Measurements from ENCODE around the gene SURF2. TPM values are rescaled to one million over a fixed set of nuclear protein-coding genes. Genes with fewer than 3 reads are reported as not detected.

Gene SURF2
- polyA plus RNA-seq, 1 of the 3 experiments (the other 2 are of a cell fraction) = 46.8 TPM

- ChIA-PET POLR2A (no interaction called here), CTCF (interaction anchor here (0.6 to 3.0 kb wide), 8 partner anchors 10 to 87 kb away, joined by 3 to 23 read pairs (median 4); partner anchors contain the start of genes REXO4 and STKLD1)
- Histone ChIP-seq H3K4me1 (ENCODE audit: control insufficient read depth in 1 of 2, insufficient read depth in 2 of 2, low read depth in 1 of 2, low read length in 1 of 2) (no peaks in the 10 kb centered on the region), H3K9ac (no peak overlapping the region), H2AFZ (ENCODE audit: low read depth) (no peak overlapping the region), H3K27me3 (ENCODE audit: insufficient read depth) (no peaks in the 10 kb centered on the region), H3K9me3 (no peaks in the 10 kb centered on the region), H3K4me2 (no peak overlapping the region), H3F3A (replicated peaks; ENCODE audit: insufficient read depth) (peaks cover 4% of the 10 kb centered on the region), H3K4me3 (ENCODE audit: low read depth in 2 of 2, low read length in 1 of 2) (no peak overlapping the region), H3K36me3 (replicated peaks in 1 of 2; ENCODE audit: control insufficient read depth in 1 of 2, insufficient read depth in 2 of 2, low read length in 1 of 2) (peaks cover 21 to 34% of the 10 kb centered on the region in 2 experiments), H4K20me1 (ENCODE audit: insufficient read depth) (no peaks in the 10 kb centered on the region), H3K27ac (ENCODE audit: low read depth in 2 of 2, low read length in 1 of 2) (no peak overlapping the region), H3K79me2 (ENCODE audit: insufficient read depth) (no peaks in the 10 kb centered on the region), H3K9me2 (no peaks in the 10 kb centered on the region)
- peak; percentile 55 for TF ChIP-seq CTCF (IDR thresholded peaks at IDR 0.05)
- TF ChIP-seq YY1 (IDR thresholded peaks at IDR 0.05; ENCODE audit: low read depth) = no peak
- no peak for TF ChIP-seq RFX5 (IDR thresholded peaks at IDR 0.05; ENCODE audit: low read length)
- TF ChIP-seq RAD21 (IDR thresholded peaks at IDR 0.05; ENCODE audit: low read length) = peak; percentile 40
- peak; percentile 57 for DNase-seq
- WGBS (ENCODE audit: low lambda C conversion rate) = 80% methylated on average over 8 of the region's 16 CpGs
Measured at GRCh38 chr9:133403766-133404453, 47.6 kb downstream of the SURF2 start.

- POLR2A ChIA-PET = no interaction called here
- Histone ChIP-seq H3K27me3 (ENCODE audit: insufficient read depth) (no peaks in the 10 kb centered on the region), H3K9ac (no peak overlapping the region), H3K79me2 (ENCODE audit: insufficient read depth) (no peaks in the 10 kb centered on the region), H3K27ac (ENCODE audit: low read depth in 2 of 2, low read length in 1 of 2) (no peak overlapping the region), H3K4me1 (ENCODE audit: control insufficient read depth in 1 of 2, insufficient read depth in 2 of 2, low read depth in 1 of 2, low read length in 1 of 2) (no peaks in the 10 kb centered on the region), H3K36me3 (replicated peaks in 1 of 2; ENCODE audit: control insufficient read depth in 1 of 2, insufficient read depth in 2 of 2, low read length in 1 of 2) (peaks cover 21 to 34% of the 10 kb centered on the region in 2 experiments), H3K9me2 (no peaks in the 10 kb centered on the region), H3K4me2 (no peak overlapping the region), H3F3A (replicated peaks; ENCODE audit: insufficient read depth) (peaks cover 4% of the 10 kb centered on the region), H2AFZ (ENCODE audit: low read depth) (no peak overlapping the region), H3K4me3 (ENCODE audit: low read depth in 2 of 2, low read length in 1 of 2) (no peak overlapping the region), H4K20me1 (ENCODE audit: insufficient read depth) (no peaks in the 10 kb centered on the region), H3K9me3 (no peaks in the 10 kb centered on the region)
- CTCF ChIA-PET = interaction anchor here (1.8 to 3.0 kb wide), 4 partner anchors 9 to 81 kb away, joined by 4 to 23 read pairs (median 10); partner anchors contain the start of genes REXO4 and STKLD1
- DNase-seq = no peak
- TF ChIP-seq FOXM1 (IDR thresholded peaks at IDR 0.05; ENCODE audit: low read depth) (no peak), MEF2A (IDR thresholded peaks at IDR 0.05; ENCODE audit: borderline replicate concordance, low read depth) (no peak), REST (IDR thresholded peaks at IDR 0.05; ENCODE audit: low read depth, low read length) (no peak), IRF3 (IDR thresholded peaks at IDR 0.05; ENCODE audit: low read depth, low read length) (no peak), POLR2AphosphoS5 (IDR thresholded peaks at IDR 0.05; ENCODE audit: low read depth, low read length) (no peak)
- 100% methylated on average over 3 of the region's 12 CpGs for WGBS (ENCODE audit: low lambda C conversion rate)
Measured at GRCh38 chr9:133404454-133405002, 48.2 kb downstream of the SURF2 start.
